PC-3 (cell line): ENCODE results near the gene RRM2.

Experiments used
- CTCF ChIP-seq: fragments of 300-600 bp; sonication (generic); conservative IDR thresholded peaks from 2 replicates; pipeline ENCODE4 v1.5.1; 2017; ENCODE audit warnings: antibody characterized with exemption, low read depth, mild to moderate bottlenecking, low read length
- EZH2phosphoT487 ChIP-seq: fragments of 300-600 bp; sonication (generic); IDR thresholded peaks from 2 replicates; pipeline ENCODE4 v1.6.1; 2018; ENCODE audit warnings: mild to moderate bottlenecking, antibody characterized with exemption, low read length, borderline replicate concordance

DNA sequence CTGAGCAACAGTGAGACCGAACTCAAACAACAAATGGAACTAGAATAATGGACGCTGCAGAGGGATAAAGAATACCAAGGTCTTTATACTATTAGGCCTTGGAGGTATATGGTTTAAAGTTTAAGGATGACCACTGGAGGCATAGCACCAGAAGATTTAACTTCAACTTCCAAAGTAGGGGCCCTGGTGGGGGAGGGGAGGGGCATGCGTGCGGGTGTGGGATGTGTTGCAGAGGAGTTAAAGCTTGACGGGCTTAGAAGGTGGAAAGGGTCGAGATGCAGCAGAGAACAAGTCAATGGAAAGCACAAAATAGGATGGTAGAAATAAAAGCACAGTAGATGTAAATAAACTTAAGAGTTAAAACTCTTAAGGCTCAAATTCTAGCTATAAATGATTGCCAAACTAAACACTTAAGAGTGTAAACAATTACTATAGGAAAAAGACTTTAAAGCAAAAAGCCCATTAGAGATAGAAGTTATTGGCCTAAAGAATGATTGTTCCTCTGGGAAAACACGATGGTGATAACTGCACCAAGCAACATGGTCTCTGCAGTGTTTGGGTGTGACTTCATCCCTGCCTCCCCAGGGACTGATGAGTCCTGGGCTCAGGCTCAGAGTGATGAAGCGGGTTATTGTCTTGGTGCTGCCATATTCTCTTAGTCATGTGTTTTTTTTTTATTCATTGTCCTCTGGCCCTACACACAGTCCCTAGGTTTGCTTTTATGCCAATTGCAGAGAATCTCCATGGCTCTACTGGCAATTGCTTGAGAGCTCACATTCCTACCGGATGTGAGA lies 13.0 kb downstream of the RRM2 start:
- no peak for TF ChIP-seq CTCF
- TF ChIP-seq EZH2phosphoT487: no peak
